HL-60/S4 treated with phorbol 12-myristate 13-acetate at 8.2 ng/mL for 4 days and 3 days (cell line): ENCODE results near the gene KIZ.
"Not testable (repeated sequence)": the region's sequence is repeated elsewhere in the genome, so short reads cannot be mapped to it uniquely, and the experiment has no call there.

Experiments used
- in situ Hi-C: fragments of 300-500 bp; cut with MboI; formaldehyde crosslinking; loops from 2 replicates; pipeline ENCODE4 v1.15.0; 2022; ENCODE audit warnings: low sequenced_read_pairs

The KIZ gene

GRCh38 chr20:21225215-21225947, 99.5 kb downstream of the KIZ start:
- in situ Hi-C loops = no loop called here

- in situ Hi-C loops = no loop called here
Measured at GRCh38 chr20:21228511-21228910, 102.6 kb downstream of the KIZ start.

DNA sequence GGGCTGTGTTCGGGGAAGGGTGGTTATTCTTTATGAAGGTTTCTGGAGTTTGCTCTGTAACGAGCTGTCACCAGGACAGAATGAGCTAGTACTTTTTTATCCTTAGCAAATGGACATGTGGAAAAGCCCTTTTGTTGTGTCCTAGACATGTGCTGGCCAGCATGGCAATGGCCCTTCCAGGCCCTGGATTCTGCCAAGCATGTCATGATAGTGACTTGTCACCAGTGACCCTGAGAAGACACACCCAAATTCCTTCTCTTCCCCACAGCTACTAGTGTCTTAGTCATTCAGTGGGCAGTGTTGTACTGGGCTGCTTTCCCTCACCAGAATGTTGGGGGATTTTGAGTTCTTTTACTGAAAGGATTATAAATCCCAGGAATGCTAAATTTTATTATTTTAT, 103.3 kb downstream of the KIZ start:
- in situ Hi-C loops = no loop called here

DNA sequence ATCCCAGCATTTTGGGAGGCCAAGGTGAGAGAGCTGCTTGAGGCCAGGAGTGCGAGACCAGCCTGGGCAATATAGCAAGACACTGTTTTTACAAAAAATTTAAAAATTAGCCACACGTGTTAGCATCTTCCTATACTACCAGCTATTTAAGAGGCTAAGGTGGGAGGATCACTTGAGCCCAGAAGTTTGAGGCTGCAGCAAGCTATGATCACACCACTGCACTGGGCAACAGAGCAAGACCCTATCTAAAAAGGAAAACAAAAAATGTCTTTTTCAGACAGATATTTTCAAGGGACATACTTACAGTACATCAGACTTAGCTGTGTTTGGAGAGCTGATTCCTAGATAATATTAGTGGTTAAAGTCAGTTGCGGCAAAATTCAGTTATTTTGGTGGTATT, 104.3 kb downstream of the KIZ start:
- in situ Hi-C loops = loop anchor here (10.0 kb wide), 1 partner anchor 275 kb away; no protein-coding TSS in a partner anchor

DNA sequence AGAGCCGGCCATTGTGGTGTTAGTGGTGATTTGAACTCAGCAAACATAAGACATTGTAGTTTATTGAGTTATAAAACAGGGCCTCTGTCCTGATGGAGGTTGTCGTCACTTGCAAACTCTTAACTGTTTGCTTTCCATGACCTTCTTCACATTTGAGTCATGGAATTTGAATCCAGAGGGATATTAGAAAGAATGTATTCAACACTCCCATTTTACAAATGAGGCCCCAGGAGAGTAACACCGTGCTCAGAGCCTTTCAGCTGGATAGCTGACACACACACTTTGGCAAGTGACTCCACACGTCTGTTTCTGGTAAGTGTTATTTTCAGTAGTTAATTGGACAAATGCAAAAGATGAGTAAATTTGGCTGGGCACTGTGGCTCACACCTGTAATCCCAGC, 104.8 kb downstream of the KIZ start:
- in situ Hi-C loops = loop anchor here (10.0 kb wide), 1 partner anchor 274 kb away; no protein-coding TSS in a partner anchor

DNA sequence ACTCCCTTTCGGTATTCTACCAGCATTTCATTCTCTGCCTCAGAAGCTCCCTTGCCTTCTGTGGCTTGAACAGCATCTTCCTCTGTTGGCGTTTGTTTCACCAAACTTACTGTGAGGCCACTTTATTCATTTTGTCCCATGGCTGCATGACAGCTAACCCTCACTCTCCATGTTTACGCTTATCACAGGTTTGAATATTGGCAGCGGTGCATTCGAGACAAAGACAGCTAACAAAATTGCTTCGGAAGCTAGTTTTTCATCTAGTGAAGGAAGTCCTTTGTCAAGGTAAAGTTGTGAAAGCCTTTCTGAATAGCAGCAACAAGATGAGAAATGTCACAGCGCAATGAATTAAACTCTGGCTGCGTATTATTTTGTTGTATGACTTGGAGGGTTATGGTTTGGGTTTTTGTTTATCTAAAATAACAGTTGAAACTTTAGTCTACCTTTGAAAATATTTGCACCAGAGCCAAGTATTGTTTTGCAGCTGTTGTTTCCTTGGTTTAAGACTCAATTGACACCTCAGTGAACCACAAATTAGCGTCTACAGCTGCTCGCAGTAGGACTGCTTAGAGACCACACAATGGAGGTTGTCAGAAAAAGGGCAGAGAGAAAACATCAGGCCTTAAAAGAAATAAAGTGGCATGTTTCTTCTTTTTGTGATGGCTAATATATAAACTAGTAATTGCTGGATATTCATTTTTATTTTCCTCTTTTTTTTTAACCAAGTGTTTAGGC, 106.8 kb downstream of the KIZ start:
- in situ Hi-C loops = loop anchor here (10.0 kb wide), 1 partner anchor 272 kb away; no protein-coding TSS in a partner anchor

GRCh38 chr20:21234324-21234723, 108.4 kb downstream of the KIZ start:
- in situ Hi-C loops = loop anchor here (10.0 kb wide), 1 partner anchor 270 kb away; no protein-coding TSS in a partner anchor

DNA sequence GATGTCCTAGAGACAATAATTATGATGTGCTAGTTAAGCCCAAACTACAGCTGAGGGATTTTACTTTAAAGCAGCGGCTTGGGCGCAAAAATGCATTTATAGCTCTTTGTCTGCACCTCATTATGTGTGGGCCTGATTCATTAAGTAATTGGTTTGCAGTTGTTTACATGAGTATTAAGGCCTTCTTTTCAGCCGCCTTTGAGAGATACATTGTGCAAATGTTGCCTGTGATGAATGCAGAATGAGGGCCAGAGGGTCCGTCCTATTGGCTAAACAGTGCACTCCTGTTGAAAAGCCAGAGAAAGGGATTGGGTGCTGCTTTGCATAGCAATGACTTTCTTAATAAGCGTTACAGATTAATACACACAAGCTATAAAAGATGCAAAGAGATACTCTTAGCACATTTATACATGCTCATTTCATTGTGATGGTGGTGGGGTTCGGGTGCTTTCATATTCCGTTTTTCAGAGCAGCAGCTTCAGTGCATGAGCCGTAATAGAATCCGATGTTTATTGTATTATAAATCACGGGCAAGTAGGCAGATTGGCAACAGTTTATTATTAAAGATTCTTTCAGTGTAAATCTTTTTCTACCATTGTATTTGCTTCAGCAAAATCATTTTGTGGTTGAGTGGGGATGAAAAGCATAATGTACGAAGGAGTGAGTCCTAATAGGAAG, 109.1 kb downstream of the KIZ start:
- in situ Hi-C loops = loop anchor here (10.0 kb wide), 1 partner anchor 270 kb away; no protein-coding TSS in a partner anchor

GRCh38 chr20:21235484-21236445, 109.9 kb downstream of the KIZ start:
- in situ Hi-C loops = loop anchor here (10.0 kb wide), 1 partner anchor 269 kb away; no protein-coding TSS in a partner anchor

DNA sequence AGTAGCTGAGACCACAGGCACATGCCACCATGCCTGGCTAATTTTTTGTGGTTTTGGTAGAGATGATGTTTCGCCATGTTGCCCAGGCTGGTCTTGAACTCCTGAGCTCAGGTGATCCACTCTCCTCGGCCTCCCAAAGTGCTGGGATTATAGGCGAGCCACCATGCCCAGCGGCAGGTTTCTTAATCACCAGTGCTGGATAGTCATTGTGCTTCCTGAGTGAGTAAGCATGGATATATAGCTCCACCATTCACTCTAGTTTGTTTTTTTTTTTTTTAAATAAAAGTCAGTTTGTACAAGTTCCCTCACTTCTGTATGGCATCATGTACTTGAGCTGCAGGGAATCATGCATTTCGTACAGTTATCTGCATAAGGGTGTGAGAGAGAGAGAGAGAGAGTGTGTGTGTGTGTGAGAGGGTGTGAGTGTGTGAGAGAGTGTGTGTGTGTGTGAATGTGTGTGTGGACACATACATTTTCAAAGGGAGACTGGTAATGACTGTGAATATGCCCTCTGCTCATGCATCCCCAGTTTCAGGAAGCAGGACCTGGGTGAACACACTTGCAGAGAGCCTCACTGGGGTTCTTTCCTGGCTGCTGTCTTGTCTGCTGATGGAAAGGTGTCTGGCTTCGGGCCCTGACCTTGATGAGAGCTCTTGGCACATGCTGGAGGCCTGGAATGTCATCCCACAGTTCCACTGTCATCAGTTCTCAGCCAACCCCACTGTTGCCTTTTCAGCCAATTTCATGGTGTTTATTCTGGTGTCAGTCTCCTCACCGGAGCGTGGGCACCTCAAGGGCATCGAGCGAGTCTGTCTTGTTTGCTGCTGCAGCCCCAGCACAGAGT, 112.3 kb downstream of the KIZ start:
- in situ Hi-C loops = loop anchor here (10.0 kb wide), 1 partner anchor 267 kb away; no protein-coding TSS in a partner anchor

GRCh38 chr20:21238818-21239536, 113.1 kb downstream of the KIZ start:
- in situ Hi-C loops = loop anchor here (10.0 kb wide), 1 partner anchor 266 kb away; no protein-coding TSS in a partner anchor

DNA sequence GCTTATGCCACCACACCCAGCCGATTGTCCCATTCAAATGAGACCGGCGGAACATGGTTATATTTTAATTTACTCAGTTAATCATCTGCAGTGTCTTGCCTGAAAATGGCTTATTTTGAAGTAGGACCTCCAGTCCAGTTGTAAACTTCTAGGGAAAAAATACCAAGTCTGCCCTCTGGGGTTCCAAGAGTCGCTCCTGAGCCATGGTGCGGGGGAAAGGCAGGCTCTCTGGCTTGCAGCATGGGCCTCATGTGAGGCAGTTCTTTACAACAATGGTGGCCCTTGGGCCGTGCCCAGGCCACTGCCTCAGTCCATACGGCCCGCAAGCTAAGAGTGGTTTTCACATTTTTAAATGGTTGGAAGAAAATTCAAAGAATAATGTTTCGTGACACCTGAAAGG, 114.5 kb downstream of the KIZ start:
- in situ Hi-C loops = no loop called here

- in situ Hi-C loops = no loop called here
Measured at GRCh38 chr20:21241406-21241805, 115.5 kb downstream of the KIZ start.

- in situ Hi-C loops = no loop called here
Measured at GRCh38 chr20:21243811-21244210, 117.9 kb downstream of the KIZ start.

DNA sequence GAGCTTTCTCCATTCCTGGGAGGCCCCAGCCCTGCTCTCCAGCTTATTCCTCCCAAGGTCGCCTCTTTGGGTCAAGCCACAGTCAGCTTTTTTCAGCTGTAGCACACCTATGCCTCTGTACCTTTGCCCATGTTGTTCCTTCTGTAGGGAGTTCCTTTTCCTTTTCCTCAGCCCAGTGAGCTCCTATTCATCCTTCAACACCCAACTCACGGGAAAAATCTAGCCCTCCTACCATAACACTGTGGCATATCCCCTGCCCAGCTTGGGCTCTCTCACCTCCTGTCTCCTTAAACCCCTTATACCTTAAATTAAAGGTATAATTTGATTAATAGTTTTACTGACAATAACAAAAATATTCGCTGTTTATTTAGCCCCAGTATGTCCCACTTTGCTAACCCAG, 118.9 kb downstream of the KIZ start:
- in situ Hi-C loops = no loop called here

DNA sequence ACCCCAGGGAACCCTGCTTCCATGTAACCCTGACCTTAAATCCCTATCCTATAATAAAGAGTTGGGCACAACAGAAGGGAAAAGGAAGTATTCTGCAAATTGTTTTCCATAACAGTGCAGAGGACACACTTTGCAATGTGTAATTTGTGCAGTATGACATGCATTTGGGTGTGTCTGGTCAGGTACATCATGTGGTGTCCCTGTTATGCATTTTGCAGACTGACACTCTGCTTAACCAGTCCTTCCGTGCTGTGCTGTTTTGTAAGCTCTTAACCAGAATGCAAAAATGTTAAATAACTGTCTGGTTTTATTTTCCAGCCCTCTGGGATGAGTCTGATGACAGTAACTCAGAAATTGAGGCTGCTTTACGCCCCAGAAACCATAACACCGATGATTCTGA, 120.3 kb downstream of the KIZ start:
- in situ Hi-C loops = no loop called here

DNA sequence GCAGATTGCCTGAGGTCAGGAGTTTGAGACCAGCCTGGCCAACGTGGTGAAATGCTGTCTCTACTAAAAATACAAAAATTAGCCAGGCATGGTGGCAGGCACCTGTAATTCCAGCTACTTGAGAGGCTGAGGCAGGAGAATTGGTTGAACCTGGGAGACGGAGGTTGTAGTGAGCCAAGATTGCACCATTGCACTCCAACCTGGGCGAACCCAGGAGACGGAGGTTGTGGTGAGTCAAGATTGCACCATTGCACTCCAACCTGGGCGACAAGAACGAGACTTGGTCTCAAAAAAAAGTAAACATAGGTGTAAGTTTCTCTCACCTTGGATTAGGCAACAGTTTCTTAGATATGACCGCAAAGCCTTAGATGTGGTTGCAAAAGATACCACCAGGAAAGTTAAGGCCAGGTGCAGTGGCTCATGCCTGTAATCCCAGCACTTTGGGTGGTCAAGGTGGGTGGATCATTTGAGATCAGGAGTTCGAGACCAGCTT, 121.8 kb downstream of the KIZ start:
- in situ Hi-C loops = not testable (repeated sequence)

DNA sequence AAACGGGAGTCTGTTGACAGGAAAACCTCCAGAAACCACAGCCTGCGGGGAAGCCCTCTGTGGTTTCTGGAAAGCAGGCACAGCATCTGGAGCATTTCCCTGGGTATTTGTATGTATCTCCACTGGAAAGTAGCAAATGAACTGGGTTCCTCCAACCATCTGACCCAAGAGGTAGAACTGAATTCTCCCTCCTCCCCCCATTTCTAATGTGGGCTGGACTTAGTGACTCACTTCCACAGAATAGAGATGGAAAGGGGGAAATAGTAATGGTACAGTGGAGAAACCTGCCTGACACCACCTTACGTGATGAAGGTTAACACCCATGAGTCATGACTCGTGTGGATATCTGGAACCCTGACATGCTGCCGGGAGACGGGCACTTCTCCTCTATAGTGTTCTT, 125.4 kb downstream of the KIZ start:
- in situ Hi-C loops = no loop called here
